Measurements from ENCODE around the gene MYL11.

DNA sequence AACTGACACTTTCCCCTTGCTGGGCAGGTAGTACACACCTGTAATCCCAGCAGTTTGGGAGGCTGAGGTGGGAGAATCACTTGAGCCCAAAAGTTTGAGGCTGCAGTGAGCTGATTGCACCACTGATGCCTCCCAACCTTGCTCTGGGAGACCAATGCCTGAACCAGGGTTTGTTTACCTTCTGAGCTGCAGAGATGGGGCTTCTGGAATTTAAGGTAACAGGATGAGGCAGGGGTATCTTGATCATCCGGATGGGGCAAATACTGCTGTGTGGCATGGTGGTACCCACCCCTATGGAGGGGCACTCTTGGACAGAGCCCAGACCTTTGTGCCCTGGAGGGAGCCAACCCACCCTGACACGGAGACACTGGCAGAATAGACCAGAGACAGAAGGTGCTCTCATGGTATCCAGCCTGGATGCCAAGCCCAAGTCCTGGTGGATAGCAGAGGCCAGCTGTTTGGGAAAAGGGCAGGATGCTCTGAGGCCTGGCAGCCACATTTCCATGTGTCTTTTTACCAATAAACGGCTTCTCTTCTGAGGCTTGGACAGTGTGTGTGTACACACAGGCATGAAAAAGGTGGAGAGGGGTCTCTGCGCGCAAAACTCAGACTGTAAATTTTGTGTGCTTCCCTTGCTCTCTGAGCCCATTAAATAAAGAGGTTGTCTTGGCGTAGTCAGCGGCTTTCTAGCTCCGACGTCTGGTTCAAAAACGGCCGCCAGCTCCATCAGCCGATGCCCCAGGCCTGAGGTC, 25.0 kb downstream of the MYL11 start:
- TF ChIP-seq HDGF (IDR thresholded peaks at IDR 0.05; ENCODE audit: borderline replicate concordance): no peak
- no peak for TF ChIP-seq L3MBTL2 (conservative IDR thresholded peaks at IDR 0.05)
- TF ChIP-seq SUZ12 (IDR thresholded peaks at IDR 0.05): no peak
- no peak for TF ChIP-seq SP1 (IDR thresholded peaks at IDR 0.05)
- no peak for TF ChIP-seq BHLHE40 (IDR thresholded peaks at IDR 0.05; ENCODE audit: borderline replicate concordance)
- TF ChIP-seq FOXM1 (IDR thresholded peaks at IDR 0.05; ENCODE audit: borderline replicate concordance): no peak
- TF ChIP-seq FOXK2 (IDR thresholded peaks at IDR 0.05): no peak
- no peak for TF ChIP-seq ELF4 (IDR thresholded peaks at IDR 0.05)
- TF ChIP-seq FOXA1 (IDR thresholded peaks at IDR 0.05): no peak
- no peak for TF ChIP-seq ARNT (IDR thresholded peaks at IDR 0.05)
- no peak for TF ChIP-seq TARDBP (IDR thresholded peaks at IDR 0.05)

Data from HEK293T (cell line).